Suprapubic skin (tissue), 3 donors: ENCODE measurements around the gene EHD3.

Source experiments
- POLR2A ChIP-seq, 2 donors: fragments of 450-650 bp; IDR thresholded peaks; one replicate each; pipeline ENCODE4 v1.6.1; 2017; ENCODE audit warnings: antibody characterized with exemption in 2 of 2, mild to moderate bottlenecking in 2 of 2, moderate library complexity in 2 of 2
- TF ChIP-seq, protein P1 (sequence below), 2 donors: fragments of 200-600 bp in 1 of 2; fragments of 450-650 bp in 1 of 2; sonication (generic) in 1 of 2; IDR thresholded peaks; one replicate each; pipeline ENCODE4 v1.5.1; 2016 to 2019; ENCODE audit warnings: antibody characterized with exemption in 2 of 2, mild to moderate bottlenecking in 1 of 2, moderate library complexity in 1 of 2

DNA sequence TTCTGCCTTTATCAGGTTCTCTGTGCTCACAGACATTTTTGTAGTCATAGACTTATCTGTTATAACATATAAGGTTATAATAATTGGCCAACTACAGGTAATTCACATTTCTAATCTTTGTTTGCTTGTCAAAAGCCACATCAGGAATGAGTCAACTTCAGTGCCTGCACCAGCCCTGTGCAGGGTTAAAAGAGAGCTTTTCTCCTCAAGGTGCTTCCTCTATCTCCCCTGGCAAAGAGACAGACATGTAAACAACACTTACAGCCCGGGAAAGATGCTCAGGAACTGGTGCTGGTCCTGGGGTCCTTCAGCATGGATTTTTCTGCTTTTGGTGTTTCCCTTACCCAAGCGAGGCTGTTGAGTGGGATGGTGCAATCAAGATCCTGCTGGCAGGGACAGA is 7.7 kb upstream of the EHD3 start:
- TF ChIP-seq, protein P1, sequence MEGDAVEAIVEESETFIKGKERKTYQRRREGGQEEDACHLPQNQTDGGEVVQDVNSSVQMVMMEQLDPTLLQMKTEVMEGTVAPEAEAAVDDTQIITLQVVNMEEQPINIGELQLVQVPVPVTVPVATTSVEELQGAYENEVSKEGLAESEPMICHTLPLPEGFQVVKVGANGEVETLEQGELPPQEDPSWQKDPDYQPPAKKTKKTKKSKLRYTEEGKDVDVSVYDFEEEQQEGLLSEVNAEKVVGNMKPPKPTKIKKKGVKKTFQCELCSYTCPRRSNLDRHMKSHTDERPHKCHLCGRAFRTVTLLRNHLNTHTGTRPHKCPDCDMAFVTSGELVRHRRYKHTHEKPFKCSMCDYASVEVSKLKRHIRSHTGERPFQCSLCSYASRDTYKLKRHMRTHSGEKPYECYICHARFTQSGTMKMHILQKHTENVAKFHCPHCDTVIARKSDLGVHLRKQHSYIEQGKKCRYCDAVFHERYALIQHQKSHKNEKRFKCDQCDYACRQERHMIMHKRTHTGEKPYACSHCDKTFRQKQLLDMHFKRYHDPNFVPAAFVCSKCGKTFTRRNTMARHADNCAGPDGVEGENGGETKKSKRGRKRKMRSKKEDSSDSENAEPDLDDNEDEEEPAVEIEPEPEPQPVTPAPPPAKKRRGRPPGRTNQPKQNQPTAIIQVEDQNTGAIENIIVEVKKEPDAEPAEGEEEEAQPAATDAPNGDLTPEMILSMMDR (IDR thresholded peaks at IDR 0.05) = no peak
- TF ChIP-seq POLR2A (IDR thresholded peaks at IDR 0.05) = no peak
